Adrenal gland (tissue), 5 donors: ENCODE measurements around the gene BNC2.
"Not testable (repeated sequence)": the region's sequence is repeated elsewhere in the genome, so short reads cannot be mapped to it uniquely, and the experiment has no call there.

Source experiments
- CTCF ChIP-seq, 6 experiments: fragments of 450-650 bp in 4 of 6; fragments of 200-600 bp in 2 of 6; sonication (generic) in 1 of 6; IDR thresholded peaks; 1 replicate in 5 of 6; 2 replicates in 1 of 6; pipeline versions ENCODE4 v1.5.1 to v1.8.0; 2016 to 2021; ENCODE audit warnings: antibody characterized with exemption in 6 of 6, mild to moderate bottlenecking in 2 of 6, moderate library complexity in 1 of 6
- POLR2A ChIP-seq, 2 donors: fragments of 450-650 bp; IDR thresholded peaks; one replicate each; pipeline ENCODE4 v1.6.1; 2017; ENCODE audit warnings: antibody characterized with exemption in 2 of 2, mild to moderate bottlenecking in 2 of 2, moderate library complexity in 1 of 2
- donor health status: DM: no; HTN: no; CAD: no.

GRCh38 chr9:16438831-16439230 is 431.6 kb downstream of the BNC2 start:
- not testable (repeated sequence) for TF ChIP-seq CTCF, POLR2A (IDR thresholded peaks at IDR 0.05)
